GM18499 (cell line): ENCODE measurements around the gene EXTL1.

ENCODE experiments used
- ATAC-seq: cut with Tn5 transposase; IDR thresholded peaks from one replicate; pipeline ENCODE4 v1.9.1; 2021; ENCODE audit warnings: moderate number of reproducible peaks; ENCODE audit not compliant: insufficient read depth, unreplicated experiment

EXTL1 gene

GRCh38 chr1:26037904-26038303 lies 16.3 kb downstream of the EXTL1 start:
- ATAC-seq: no peak

- ATAC-seq: no peak
Measured at GRCh38 chr1:26038477-26038876, 16.9 kb downstream of the EXTL1 start.

- no peak for ATAC-seq
Measured at GRCh38 chr1:26038904-26039303, 17.3 kb downstream of the EXTL1 start.

GRCh38 chr1:26041401-26041800 lies 19.8 kb downstream of the EXTL1 start:
- ATAC-seq: no peak

- ATAC-seq: no peak
Measured at GRCh38 chr1:26041978-26042377, 20.4 kb downstream of the EXTL1 start.

- ATAC-seq: no peak
Measured at GRCh38 chr1:26043765-26044164, 22.2 kb downstream of the EXTL1 start.

- ATAC-seq: no peak
Measured at GRCh38 chr1:26044414-26044813, 22.8 kb downstream of the EXTL1 start.

GRCh38 chr1:26044971-26045721 lies 23.6 kb downstream of the EXTL1 start:
- no peak for ATAC-seq

- ATAC-seq: no peak
Measured at GRCh38 chr1:26045722-26046245, 24.2 kb downstream of the EXTL1 start, which contains the start of gene SLC30A2. Gene SLC30A2 (minus strand): TSS chr1:26046118. CDS start chr1:26045896, 222 bp downstream.

- ATAC-seq: no peak
Measured at GRCh38 chr1:26046246-26047095, 24.9 kb downstream of the EXTL1 start.

GRCh38 chr1:26047278-26047874 lies 25.8 kb downstream of the EXTL1 start:
- ATAC-seq: no peak

- ATAC-seq: no peak
Measured at GRCh38 chr1:26049531-26050247, 28.1 kb downstream of the EXTL1 start.

GRCh38 chr1:26050248-26050640 lies 28.7 kb downstream of the EXTL1 start:
- no peak for ATAC-seq

- no peak for ATAC-seq
Measured at GRCh38 chr1:26053718-26054560, 32.4 kb downstream of the EXTL1 start.

- no peak for ATAC-seq
Measured at GRCh38 chr1:26055041-26055440, 33.5 kb downstream of the EXTL1 start.

- ATAC-seq: no peak
Measured at GRCh38 chr1:26057189-26057588, 35.6 kb downstream of the EXTL1 start.

- ATAC-seq: no peak
Measured at GRCh38 chr1:26058052-26058595, 36.5 kb downstream of the EXTL1 start.

- no peak for ATAC-seq
Measured at GRCh38 chr1:26059906-26060305, 38.3 kb downstream of the EXTL1 start.
